GM13977 (cell line): ENCODE measurements around the gene BCL6B.
"Not testable (repeated sequence)": the region's sequence is repeated elsewhere in the genome, so short reads cannot be mapped to it uniquely, and the experiment has no call there.

ENCODE experiments used
- DNase-seq: peaks from one replicate; pipeline ENCODE4 v3.0.0; 2012; ENCODE audit warnings: low spot score
- in situ Hi-C: fragments of 300-500 bp; cut with MboI; formaldehyde crosslinking; loops from one replicate; pipeline ENCODE4 v1.12.0; 2022; ENCODE audit warnings: low sequenced_read_pairs, low pct_unique_long_range_greater_than_20kb, mixed read lengths, inconsistent platforms; ENCODE audit not compliant: unreplicated experiment
- TF ChIP-seq, protein P1 (sequence below): IDR thresholded peaks from 2 replicates; pipeline ENCODE4 v1.5.1; 2012; ENCODE audit warnings: mild to moderate bottlenecking, control low read depth; ENCODE audit not compliant: insufficient read depth; ENCODE audit errors: extremely low read depth, missing control alignments

The BCL6B gene

GRCh38 chr17:7047566-7047965, 24.7 kb downstream of the BCL6B start:
- no peak for DNase-seq
- TF ChIP-seq, protein P1, sequence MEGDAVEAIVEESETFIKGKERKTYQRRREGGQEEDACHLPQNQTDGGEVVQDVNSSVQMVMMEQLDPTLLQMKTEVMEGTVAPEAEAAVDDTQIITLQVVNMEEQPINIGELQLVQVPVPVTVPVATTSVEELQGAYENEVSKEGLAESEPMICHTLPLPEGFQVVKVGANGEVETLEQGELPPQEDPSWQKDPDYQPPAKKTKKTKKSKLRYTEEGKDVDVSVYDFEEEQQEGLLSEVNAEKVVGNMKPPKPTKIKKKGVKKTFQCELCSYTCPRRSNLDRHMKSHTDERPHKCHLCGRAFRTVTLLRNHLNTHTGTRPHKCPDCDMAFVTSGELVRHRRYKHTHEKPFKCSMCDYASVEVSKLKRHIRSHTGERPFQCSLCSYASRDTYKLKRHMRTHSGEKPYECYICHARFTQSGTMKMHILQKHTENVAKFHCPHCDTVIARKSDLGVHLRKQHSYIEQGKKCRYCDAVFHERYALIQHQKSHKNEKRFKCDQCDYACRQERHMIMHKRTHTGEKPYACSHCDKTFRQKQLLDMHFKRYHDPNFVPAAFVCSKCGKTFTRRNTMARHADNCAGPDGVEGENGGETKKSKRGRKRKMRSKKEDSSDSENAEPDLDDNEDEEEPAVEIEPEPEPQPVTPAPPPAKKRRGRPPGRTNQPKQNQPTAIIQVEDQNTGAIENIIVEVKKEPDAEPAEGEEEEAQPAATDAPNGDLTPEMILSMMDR: no peak
- in situ Hi-C loops: no loop called here

DNA sequence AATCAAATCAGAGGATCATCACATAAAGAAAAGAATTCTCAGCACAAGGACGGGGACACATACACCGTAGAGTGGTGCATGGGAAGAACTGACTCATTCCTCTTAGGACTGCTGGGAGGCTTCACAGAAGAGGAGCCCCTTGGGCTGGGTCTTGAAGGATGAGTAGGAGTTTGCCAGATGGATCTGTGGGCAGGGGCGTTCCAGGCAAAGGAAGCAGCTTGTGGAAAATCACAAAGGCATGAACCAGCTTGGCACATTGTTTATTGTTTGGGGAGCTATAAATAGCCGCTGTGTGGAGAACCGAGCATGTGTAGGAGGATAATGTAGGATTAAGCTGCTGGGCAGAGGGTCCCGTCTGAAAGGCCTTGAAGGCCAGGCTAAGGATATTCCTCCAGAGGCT, 26.1 kb downstream of the BCL6B start:
- in situ Hi-C loops: no loop called here
- TF ChIP-seq, protein P1: no peak
- DNase-seq: no peak

DNA sequence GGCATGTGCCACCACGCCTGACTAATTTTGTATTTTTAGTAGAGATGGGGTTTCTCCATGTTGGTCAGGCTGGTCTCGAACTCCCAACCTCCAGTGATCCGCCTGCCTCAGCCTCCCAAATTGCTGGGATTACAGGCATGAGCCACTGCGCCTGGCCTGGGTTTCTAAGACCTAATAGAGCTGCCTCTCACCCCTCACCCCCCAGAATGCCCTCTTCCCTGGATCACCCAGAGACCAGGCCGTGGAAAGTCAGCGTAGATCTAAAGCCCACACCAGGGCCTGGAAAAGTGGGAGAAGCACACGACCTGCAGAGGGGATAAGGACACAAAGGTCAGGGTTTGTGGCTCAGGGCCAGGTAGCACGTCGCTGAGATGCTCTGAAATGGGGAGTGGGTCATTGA, 27.7 kb downstream of the BCL6B start:
- DNase-seq: not testable (repeated sequence)
- in situ Hi-C loops: loop anchor here (5.0 to 10.0 kb wide), 2 partner anchors 82 to 244 kb away; partner anchors contain the start of gene YBX2

DNA sequence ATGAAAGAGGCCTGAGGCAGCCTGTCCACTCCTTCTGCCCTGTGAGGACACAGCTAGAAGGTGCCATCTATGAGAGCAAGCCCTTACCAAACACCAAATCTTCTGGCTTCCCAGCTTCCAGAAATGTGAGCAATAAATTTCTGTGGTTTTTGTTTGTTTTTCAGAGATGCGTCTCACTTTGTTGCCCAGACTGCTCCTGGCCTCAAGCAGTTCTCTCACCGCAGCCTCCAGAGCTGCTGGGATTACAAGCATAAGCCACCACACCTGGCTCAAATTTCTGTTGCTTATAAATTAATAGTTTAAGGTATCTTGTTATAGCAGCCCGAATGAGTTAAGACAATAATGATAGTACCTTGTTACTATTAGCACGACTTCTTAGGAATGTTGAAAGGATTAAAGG, 33.5 kb downstream of the BCL6B start:
- no peak for DNase-seq
- TF ChIP-seq, protein P1: no peak
- in situ Hi-C loops: loop anchor here (10.0 kb wide), 1 partner anchor 238 kb away; the partner anchor contains the start of gene YBX2

DNA sequence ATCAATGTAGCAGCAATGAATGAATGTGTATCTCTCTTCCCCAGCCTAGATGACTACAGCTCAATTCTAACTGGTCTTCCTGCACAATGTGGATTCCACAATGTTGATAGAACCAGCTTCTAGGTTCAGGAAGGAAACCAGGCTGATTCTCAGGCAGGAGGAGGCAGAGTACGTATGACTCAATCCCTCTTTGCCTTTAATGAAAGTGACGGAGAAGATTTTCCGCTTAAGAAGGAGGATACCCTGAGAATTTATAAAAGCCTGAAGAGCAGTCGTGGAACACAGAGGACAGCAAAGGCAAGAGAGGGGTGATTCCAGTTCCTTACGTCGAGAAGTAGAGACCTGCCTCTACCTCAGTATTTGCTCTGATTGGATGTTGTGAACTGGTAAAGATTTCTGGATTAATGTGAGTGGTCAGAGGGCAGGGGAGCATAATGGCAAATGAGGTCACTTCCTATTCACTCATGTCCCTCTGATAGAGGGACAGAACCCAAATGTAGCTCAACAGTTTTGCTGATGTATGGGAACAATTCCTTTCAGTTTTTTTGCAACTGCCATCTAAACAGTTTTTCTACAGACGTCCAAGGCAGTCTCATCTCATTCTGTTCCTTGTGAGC, 36.1 kb downstream of the BCL6B start:
- in situ Hi-C loops: loop anchor here (10.0 kb wide), 1 partner anchor 236 kb away; the partner anchor contains the start of gene YBX2
- TF ChIP-seq, protein P1: no peak
- DNase-seq: no peak

DNA sequence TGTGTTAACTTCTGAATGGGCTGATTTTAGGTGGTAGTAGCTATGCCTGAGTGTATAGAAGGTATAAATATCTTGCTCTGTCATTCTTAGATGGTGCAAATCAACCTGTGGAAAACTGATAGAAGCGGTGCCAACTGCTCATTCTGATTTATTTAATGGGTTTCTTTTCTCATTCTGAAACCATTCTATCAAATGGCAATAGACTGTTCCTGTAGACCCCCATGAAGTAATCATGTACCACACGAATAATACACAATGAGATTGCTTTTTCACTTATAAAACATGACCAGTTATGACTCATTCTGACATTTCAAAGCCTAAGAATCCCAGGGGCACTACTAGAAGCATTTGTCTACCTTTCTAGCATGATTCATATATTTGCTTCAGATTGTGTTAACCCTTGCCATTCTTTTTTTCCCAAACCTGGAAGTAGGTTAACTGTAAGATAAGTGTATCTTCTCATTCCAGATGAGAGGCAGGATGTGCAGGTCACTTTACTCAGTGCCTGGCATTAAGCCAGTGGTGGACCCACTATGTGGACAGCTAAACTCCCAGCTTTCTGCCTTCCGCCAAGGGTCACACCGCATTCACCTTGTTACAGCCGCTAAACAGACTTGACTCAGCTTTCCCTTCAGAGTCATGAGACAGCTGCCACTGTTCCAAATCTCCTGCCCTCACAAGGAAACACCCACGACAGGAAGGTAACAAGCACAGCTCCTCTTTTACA, 37.5 kb downstream of the BCL6B start:
- TF ChIP-seq, protein P1: no peak
- DNase-seq: no peak
- in situ Hi-C loops: no loop called here

GRCh38 chr17:7063518-7064094, 40.8 kb downstream of the BCL6B start:
- TF ChIP-seq, protein P1: no peak
- DNase-seq: no peak
- in situ Hi-C loops: no loop called here
